MCF 10A (cell line): ENCODE results near the gene IRF2. TPM values are rescaled to one million over a fixed set of nuclear protein-coding genes. Genes with fewer than 3 reads are reported as not detected.

Source experiments
- BruUV-seq: library from RNA; stranded (reverse); fragments of 400-500 nt; replicated peaks from 2 replicates; lab custom pipeline; 2021; lab: Mats Ljungman, UMichigan
- CTCF ChIA-PET: fragments of 300-600 bp; sonication (Branson Sonifier 250); formaldehyde crosslinking; extraction: SDS; loops from one replicate; lab custom pipeline; 2021; ENCODE audit warnings: antibody characterized with exemption, inconsistent platforms; lab: Yijun Ruan, JAX
- POLR2A ChIA-PET: fragments of 300-600, 350-650 bp; sonication (Branson Sonifier 250); formaldehyde crosslinking; extraction: SDS; loops from one replicate; lab custom pipeline; 2020; ENCODE audit warnings: antibody characterized with exemption, inconsistent platforms; lab: Yijun Ruan, JAX
- DNase-seq: peaks from one replicate; pipeline ENCODE4 v3.0.0-alpha.2; 2018; ENCODE audit not compliant: unreplicated experiment
- H3K27ac Mint-ChIP-seq: one replicate; pipeline ENCODE4 v1.8.0; 2022; ENCODE audit warnings: mild to moderate bottlenecking, low read depth, mixed read lengths; ENCODE audit not compliant: unreplicated experiment
- H3K27me3 Mint-ChIP-seq: one replicate; pipeline ENCODE4 v1.8.0; 2022; ENCODE audit warnings: mixed read lengths; ENCODE audit not compliant: insufficient read depth, unreplicated experiment
- H3K36me3 Mint-ChIP-seq: one replicate; pipeline ENCODE4 v1.8.0; 2022; ENCODE audit warnings: mild to moderate bottlenecking, moderate library complexity, mixed read lengths; ENCODE audit not compliant: insufficient read depth, unreplicated experiment
- H3K4me1 Mint-ChIP-seq: one replicate; pipeline ENCODE4 v1.8.0; 2022; ENCODE audit warnings: mixed read lengths; ENCODE audit not compliant: insufficient read depth, unreplicated experiment
- H3K4me3 Mint-ChIP-seq: one replicate; pipeline ENCODE4 v1.8.0; 2022; ENCODE audit warnings: mild to moderate bottlenecking, moderate library complexity, mixed read lengths; ENCODE audit not compliant: unreplicated experiment
- H3K9me3 Mint-ChIP-seq: one replicate; pipeline ENCODE4 v1.8.0; 2022; ENCODE audit warnings: mixed read lengths; ENCODE audit not compliant: unreplicated experiment
- CTCF ChIP-seq: fragments of 200-600 bp; IDR thresholded peaks from one replicate; pipeline ENCODE4 v1.8.0; 2022; ENCODE audit warnings: antibody characterized with exemption, mild to moderate bottlenecking; ENCODE audit not compliant: unreplicated experiment
- intact Hi-C: fragments of 100-400 bp; cut with micrococcal nuclease; formaldehyde crosslinking; loops from 2 replicates; pipeline ENCODE4 v1.14.1; 2022
- total RNA-seq: library from RNA; stranded (reverse); gene quantifications from 2 replicates; pipeline ENCODE4 v1.2.3, GENCODE V29; 2022

Gene IRF2
- total RNA-seq, 1 experiment from 2014 or later: 20.8 TPM

- Mint-ChIP-seq H3K4me1 (peaks cover 24% of the 10 kb centered on the region), H3K36me3 (peaks cover 43% of the 10 kb centered on the region), H3K9me3 (peaks cover 8% of the 10 kb centered on the region), H3K27ac (peak overlapping the region; percentile 47), H3K27me3 (no peaks in the 10 kb centered on the region), H3K4me3 (peak overlapping the region; percentile 47)
- POLR2A ChIA-PET: interaction anchor here (0.6 to 2.1 kb wide), 9 partner anchors 12 to 758 kb away, joined by 3 to 27 read pairs (median 6); partner anchors contain the start of genes CASP3, IRF2 and PRIMPOL
- DNase-seq: peak; percentile 95
- CTCF ChIA-PET: interaction anchor here (0.6 to 5.2 kb wide), 6 partner anchors 9 to 154 kb away, joined by 3 to 32 read pairs (median 3); no protein-coding TSS in a partner anchor
- intact Hi-C loops: loop anchor here (1.0 to 5.0 kb wide), 4 partner anchors 26 to 119 kb away; partner anchors contain the start of gene IRF2
- BruUV-seq: TSS peak; percentile 27
- TF ChIP-seq CTCF: no peak
Measured at GRCh38 chr4:184417802-184418511, 56.4 kb downstream of the IRF2 start.

- H3K27ac Mint-ChIP-seq: peak overlapping the region; percentile 47
- POLR2A ChIA-PET: interaction anchor here (0.7 to 2.1 kb wide), 12 partner anchors 9 to 1891 kb away, joined by 3 to 27 read pairs (median 6); partner anchors contain the start of genes CASP3, IRF2 and PRIMPOL
Measured at GRCh38 chr4:184416913-184417734, 57.2 kb downstream of the IRF2 start.

GRCh38 chr4:184415071-184415470 lies 59.3 kb downstream of the IRF2 start:
- Mint-ChIP-seq H3K27me3 (no peaks in the 10 kb centered on the region), H3K9me3 (no peaks in the 10 kb centered on the region), H3K4me3 (no peak overlapping the region), H3K36me3 (peaks cover 43% of the 10 kb centered on the region), H3K27ac (peak overlapping the region; percentile 43), H3K4me1 (peaks cover 24% of the 10 kb centered on the region)
- TF ChIP-seq CTCF: no peak
- ChIA-PET POLR2A (interaction anchor here (0.6 to 3.1 kb wide), 8 partner anchors 9 to 981 kb away, joined by 3 to 10 read pairs (median 3); partner anchors contain the start of gene IRF2), CTCF (interaction anchor here (5.2 kb wide), 1 partner anchor 151 kb away, joined by 32 read pairs; no protein-coding TSS in a partner anchor)
- peak; percentile 68 for DNase-seq
- intact Hi-C loops: loop anchor here (5.0 kb wide), 2 partner anchors 57 to 122 kb away; partner anchors contain the start of gene IRF2
- no TSS peak for BruUV-seq

More at GRCh38 chr4:184416913-184417734, 57.2 kb downstream of the IRF2 start:
- H3K36me3 Mint-ChIP-seq: peaks cover 40% of the 10 kb centered on the region
- H3K27me3 Mint-ChIP-seq: no peaks in the 10 kb centered on the region
- H3K4me3 Mint-ChIP-seq: peak overlapping the region; percentile 36
- TF ChIP-seq CTCF: no peak
- peaks cover 24% of the 10 kb centered on the region for H3K4me1 Mint-ChIP-seq
- intact Hi-C loops: loop anchor here (1.0 to 5.0 kb wide), 3 partner anchors 27 to 120 kb away; partner anchors contain the start of gene IRF2
- DNase-seq: peak; percentile 34
- BruUV-seq: no TSS peak
- H3K9me3 Mint-ChIP-seq: no peaks in the 10 kb centered on the region
- CTCF ChIA-PET: interaction anchor here (0.6 to 5.2 kb wide), 7 partner anchors 9 to 153 kb away, joined by 3 to 32 read pairs (median 3); no protein-coding TSS in a partner anchor
